Astrocyte (in vitro differentiated cells and primary cell): ENCODE data around the gene ABCB1.

Source experiments
- CTCF ChIP-seq: IDR thresholded peaks from 2 replicates; pipeline ENCODE4 v1.5.1; 2011; ENCODE audit warnings: low read depth, mild to moderate bottlenecking, inconsistent platforms, low read length, moderate library complexity; ENCODE audit not compliant: insufficient read depth
- EZH2 ChIP-seq: IDR thresholded peaks from 2 replicates; pipeline ENCODE4 v1.6.1; 2012; ENCODE audit warnings: mild to moderate bottlenecking, low read length, inconsistent platforms; ENCODE audit not compliant: insufficient read depth

DNA sequence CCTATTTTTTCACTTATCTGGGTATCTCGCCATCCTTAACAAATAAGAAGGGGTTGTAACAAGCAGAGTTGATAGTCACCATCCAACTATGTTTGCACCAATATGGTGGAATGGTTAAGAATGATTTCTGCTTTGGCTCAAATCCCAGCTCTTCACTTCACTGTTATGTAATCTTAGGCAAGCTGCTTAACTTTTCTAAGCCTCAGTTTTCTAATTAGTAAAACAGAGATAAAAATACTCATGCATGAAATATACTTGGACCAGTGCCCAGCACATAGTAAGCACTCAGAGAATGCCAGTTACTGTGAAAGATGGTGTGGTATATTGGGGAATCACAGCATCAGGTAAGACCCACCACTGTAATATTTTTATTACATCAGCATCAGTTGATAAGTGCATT lies 33.6 kb downstream of the ABCB1 start:
- no peak for TF ChIP-seq CTCF
- no peak for TF ChIP-seq EZH2
